D721Med (cell line): Measurements from ENCODE around the gene CTTNBP2.

Experiments used
- DNase-seq: peaks from one replicate; pipeline ENCODE4 v3.0.0; 2011; ENCODE audit warnings: low spot score; ENCODE audit not compliant: insufficient read length
- FAIRE-seq: peaks from 2 replicates; lab custom pipeline; 2011; peaks lifted over from hg19 to GRCh38; lab: Jason Lieb, UNC
- TF ChIP-seq, protein P1 (sequence below): IDR thresholded peaks from 2 replicates; pipeline ENCODE4 v1.5.1; 2012; ENCODE audit warnings: mild to moderate bottlenecking, control low read depth; ENCODE audit not compliant: insufficient read depth; ENCODE audit errors: missing control alignments

The CTTNBP2 gene

DNA sequence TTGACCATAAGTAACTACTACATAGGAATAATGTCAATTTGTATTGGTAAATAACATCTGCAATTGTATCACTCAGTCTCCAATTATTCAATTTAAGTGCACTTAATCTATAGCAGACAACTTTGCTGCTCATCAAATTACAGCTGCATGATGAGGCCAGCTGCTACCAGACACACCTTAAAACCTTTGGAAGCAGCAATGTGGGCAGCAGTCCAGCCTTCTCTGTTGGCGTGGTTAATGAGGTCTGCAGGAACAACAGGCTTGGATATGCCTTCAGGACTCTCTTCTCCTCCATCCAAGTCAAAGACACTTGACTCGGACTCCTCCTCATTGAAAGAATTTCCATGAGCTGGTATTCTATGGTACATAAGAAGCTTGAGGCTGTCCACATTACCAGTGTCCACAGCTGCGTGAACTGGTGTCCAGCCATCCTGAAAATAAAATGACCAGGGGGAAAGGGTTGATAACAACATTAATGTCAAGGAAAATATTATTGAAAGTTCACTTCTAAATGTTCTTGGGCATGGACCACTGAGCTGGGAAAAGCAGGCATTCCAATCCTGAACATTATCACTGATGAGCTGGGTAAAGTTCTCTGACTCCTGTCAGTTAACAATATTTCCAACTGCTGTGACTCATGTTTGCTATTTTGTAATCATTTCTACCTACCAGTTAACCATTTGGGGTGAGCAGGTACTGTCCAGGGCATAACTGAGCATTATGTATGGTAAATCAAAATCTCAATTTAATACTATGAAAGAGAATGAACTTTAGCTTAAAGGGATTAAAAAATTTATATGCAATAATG is 95.7 kb downstream of the CTTNBP2 start:
- TF ChIP-seq, protein P1, sequence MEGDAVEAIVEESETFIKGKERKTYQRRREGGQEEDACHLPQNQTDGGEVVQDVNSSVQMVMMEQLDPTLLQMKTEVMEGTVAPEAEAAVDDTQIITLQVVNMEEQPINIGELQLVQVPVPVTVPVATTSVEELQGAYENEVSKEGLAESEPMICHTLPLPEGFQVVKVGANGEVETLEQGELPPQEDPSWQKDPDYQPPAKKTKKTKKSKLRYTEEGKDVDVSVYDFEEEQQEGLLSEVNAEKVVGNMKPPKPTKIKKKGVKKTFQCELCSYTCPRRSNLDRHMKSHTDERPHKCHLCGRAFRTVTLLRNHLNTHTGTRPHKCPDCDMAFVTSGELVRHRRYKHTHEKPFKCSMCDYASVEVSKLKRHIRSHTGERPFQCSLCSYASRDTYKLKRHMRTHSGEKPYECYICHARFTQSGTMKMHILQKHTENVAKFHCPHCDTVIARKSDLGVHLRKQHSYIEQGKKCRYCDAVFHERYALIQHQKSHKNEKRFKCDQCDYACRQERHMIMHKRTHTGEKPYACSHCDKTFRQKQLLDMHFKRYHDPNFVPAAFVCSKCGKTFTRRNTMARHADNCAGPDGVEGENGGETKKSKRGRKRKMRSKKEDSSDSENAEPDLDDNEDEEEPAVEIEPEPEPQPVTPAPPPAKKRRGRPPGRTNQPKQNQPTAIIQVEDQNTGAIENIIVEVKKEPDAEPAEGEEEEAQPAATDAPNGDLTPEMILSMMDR = no peak
- DNase-seq = no peak
- no peak for FAIRE-seq

GRCh38 chr7:117776224-117776623 is 97.0 kb downstream of the CTTNBP2 start:
- DNase-seq (no peak), FAIRE-seq (no peak)
- TF ChIP-seq, protein P1 = no peak

DNA sequence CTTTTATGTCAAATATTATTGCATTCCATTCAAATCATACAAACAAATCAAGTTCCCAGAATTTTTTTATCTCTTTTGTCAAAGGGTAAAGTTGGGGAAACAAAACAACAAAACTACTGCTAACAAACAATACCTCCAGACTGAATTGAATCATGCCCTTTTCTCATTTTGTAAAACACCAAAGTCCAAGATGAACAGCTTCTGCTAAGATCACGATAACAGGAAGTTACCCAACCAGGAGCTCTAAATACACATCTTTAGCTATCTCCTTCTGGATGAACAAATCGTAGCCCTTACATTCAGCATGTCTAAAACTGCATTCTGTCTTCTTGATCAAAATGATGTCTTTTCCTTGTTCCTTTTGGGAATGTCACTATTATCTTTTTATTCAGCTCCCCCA is 97.4 kb downstream of the CTTNBP2 start:
- TF ChIP-seq, protein P1 = no peak
- FAIRE-seq (no peak), DNase-seq (no peak)

- DNase-seq (no peak), FAIRE-seq (no peak)
Observed at GRCh38 chr7:117774943-117775342, 98.3 kb downstream of the CTTNBP2 start.

GRCh38 chr7:117772421-117772820 is 100.8 kb downstream of the CTTNBP2 start:
- no peak for DNase-seq
- FAIRE-seq = no peak
- TF ChIP-seq, protein P1 = no peak

More at GRCh38 chr7:117774943-117775342, 98.3 kb downstream of the CTTNBP2 start:
- TF ChIP-seq, protein P1 = no peak

- no peak for DNase-seq
- TF ChIP-seq, protein P1 = no peak
- no peak for FAIRE-seq
Observed at GRCh38 chr7:117771756-117772155, 101.5 kb downstream of the CTTNBP2 start.

DNA sequence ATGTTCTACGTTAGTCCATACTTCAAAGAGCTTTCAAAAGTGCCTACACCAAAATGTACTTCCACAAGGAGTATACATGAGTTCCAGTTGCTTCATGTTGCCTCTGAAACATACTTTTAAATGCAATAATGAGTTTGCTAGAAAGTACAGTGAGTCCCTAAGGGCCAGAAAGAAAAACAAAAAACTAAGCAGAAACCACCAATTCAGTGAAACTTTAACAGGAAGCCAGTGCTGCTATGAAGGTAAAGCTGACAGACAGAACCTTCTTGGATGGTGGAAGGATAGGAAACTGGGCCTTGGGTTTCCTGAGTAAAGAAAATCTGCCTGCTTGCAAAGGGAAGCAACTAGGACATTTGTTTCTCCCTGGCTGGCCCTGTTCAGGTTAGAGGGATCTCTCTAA is 104.2 kb downstream of the CTTNBP2 start:
- FAIRE-seq (no peak), DNase-seq (no peak)
- TF ChIP-seq, protein P1 = no peak
